NK-92 (cell line): Measurements from ENCODE around the gene SHC1.

Source experiments
- DNase-seq: peaks from one replicate; lab custom pipeline; 2025; ENCODE audit not compliant: unreplicated experiment; lab: John Stamatoyannopoulos, UW

SHC1 gene

DNA sequence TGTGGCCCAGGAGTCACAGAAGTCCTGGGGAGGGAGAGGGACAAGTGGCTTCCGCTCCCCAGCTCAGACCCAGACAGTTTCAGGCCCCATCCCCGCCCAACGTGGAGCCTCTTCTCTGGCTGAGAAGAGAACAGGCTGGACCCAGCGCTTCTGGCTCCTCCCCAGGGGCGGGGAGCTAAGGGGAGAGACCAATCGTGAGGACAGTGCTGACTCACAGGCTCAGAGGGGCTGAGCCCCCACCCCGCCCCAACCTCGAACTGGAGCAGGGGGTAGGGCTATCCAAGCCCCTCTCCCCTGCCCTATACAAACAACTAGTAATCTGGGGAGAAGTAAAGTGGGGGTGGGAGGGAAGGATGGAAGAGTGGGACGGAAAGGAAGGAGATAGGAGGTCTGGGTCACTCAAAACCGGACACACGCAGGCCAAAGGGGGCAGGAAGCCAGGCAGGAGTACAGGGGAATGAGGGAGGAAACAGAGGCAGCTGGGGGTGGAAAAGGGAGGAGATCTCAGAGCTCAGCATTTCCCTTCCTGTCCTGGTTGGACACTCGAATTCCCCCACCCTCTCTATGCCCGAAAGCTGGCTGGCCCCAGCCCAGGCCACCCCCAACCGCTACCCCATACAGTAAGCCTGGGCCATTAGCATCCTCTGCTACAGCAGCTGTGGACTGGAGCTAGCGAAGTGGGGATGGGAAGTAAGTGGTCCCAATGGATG is at the start of gene SHC1:
Gene SHC1 (minus strand): TSS at position 117 of the 710 bp plus-strand sequence. CDS start 221 bp downstream, outside the sequence.
- no peak for DNase-seq

DNA sequence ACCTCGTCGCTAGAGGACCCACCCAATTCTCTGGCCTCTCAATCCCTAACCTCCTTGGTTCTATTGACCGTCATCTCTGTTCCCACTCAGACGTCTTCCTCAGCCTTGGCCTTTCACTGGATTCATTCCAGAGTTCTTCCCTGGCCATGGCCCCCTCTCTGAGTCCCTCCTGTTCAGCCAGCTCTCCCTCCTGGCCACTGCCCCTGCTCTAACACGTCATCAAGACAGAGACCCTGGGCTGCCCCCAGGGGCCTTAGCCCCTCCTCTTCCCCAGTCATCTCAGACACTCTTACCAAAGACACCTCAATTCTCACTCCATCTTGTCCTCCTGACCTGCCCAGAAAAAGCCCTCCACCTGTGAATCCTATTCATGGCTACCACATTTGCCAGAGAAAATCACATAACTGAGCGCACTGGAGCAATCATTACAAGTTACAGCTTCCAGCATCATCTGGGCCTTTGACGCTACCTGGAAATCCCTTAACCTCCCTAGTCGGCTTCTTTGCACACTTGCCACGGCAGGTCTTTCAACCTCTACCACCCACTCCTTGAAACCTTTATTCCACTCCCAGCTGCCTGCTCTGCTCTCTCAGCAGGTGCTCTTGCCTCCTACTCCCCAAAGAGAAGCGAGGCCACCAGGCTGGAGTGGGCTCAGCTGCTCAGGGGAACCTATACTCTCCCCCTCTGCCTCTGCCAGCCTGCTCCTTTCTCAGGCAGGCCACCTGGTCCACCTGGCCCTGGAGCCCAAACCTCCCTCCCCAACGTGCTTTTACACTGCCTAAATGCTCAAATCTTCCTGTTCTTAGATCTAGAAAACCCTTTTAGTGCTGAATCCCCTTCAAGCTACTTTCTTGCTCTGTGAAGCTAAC is 49.1 kb upstream of the SHC1 start:
- DNase-seq, result no peak

GRCh38 chr1:155018617-155019348 is 48.2 kb upstream of the SHC1 start:
- DNase-seq, result no peak

GRCh38 chr1:155017946-155018316 is 47.4 kb upstream of the SHC1 start:
- no peak for DNase-seq

DNA sequence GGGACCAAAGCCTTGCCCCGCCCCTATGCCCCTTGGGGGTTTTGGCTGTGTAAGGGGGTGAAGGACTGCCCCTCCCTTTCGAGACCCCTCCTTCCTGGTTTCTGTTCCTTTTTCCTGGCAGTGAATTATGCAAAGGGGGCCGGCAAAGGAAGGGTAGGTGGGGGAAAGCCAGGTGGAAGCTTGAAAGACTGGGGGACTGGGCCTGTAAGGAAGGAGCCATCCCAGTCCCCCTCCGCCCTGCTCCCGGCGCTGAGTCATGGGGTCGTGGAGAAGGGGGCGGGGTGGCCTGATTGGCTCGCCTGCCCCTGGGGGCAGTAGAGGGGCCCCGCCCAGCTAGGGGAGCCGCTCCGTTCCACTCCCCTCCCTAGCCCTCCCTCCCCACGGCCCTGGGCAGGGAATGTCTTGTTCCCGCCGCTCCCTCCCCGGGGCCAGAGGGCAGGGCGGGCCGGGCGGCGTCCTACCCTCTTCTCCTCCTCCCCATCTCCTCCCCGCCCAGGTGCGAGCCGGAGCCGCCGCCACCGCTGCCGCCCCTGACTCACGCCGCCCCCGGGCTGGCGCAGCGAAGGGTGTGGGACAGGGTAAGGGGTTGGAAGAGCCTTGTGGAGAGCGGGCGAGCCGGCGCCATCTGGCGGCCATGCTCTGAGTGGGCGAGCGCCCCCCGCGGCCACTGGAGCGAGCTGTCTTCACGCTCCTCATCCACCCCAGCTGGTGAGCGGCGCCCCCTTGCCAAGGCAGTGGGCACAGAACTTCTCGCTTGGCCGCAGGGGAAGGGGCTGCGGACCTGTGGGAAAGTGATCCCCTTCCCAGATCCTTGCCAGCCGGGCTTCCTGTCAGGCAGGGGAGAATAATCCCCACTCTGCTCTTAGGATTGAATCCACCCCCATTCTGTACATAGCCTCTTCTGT is 46.7 kb upstream of the SHC1 start:
- no peak for DNase-seq

- DNase-seq, result no peak
These were observed 45.8 kb upstream of the SHC1 start for GRCh38 chr1:155016231-155016831.

GRCh38 chr1:155015527-155016230 is 45.1 kb upstream of the SHC1 start:
- DNase-seq, result no peak

- no peak for DNase-seq
These were observed 44.4 kb upstream of the SHC1 start for GRCh38 chr1:155014709-155015508.

- no peak for DNase-seq
These were observed 43.1 kb upstream of the SHC1 start for GRCh38 chr1:155013632-155014031.

GRCh38 chr1:155012776-155013602 is 42.4 kb upstream of the SHC1 start:
- no peak for DNase-seq

GRCh38 chr1:155012026-155012546 is 41.5 kb upstream of the SHC1 start:
- DNase-seq, result no peak

DNA sequence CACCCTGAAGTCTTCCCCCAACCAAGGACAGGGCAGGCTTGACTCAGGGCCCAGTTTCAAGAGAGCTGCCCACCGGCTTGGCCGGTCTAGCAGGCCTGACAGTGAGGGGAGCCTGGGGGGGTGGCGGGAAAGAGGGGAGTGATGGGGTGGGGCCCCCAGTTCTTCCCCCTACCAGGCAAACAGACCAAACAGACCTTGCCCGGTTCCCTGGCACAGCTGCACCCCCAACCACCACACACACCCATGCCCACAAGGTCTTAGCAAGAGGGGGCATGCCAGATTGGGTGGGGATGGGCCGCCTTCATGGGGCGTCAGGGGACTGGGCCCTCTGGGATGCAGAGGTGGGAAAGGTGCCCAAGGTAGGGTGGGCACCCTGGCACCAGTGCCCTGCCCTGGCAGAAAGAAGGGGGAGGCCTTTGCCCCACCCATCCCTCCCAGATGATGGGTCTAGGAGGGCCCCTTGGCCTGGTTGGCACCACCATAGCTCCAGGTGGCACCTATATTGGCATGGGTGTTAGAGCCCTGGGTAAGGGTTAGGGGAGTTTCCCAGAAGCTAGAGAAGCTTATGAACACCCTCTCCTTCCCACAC is 41.0 kb upstream of the SHC1 start:
- DNase-seq, result no peak

DNA sequence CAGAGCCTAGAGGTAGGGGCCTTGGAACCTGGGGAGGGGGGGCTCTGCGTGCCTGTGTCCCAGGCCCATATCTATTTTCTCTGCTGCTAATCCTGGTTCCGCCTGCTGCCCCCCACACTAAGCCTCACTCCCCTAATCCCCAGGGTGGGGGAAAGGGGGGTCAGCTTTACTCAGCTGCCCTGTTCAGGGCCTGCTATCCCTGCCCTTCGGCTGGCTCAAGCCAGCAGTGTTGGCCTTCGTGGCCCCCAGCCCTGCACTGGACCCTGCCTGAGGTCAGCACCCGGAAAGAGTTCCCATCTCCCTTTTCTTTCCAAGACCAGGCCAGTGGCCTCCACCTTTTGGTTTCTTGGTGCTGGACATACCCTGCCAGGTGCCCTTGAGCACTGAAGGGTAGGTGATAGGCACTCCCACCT is 40.5 kb upstream of the SHC1 start:
- no peak for DNase-seq

DNA sequence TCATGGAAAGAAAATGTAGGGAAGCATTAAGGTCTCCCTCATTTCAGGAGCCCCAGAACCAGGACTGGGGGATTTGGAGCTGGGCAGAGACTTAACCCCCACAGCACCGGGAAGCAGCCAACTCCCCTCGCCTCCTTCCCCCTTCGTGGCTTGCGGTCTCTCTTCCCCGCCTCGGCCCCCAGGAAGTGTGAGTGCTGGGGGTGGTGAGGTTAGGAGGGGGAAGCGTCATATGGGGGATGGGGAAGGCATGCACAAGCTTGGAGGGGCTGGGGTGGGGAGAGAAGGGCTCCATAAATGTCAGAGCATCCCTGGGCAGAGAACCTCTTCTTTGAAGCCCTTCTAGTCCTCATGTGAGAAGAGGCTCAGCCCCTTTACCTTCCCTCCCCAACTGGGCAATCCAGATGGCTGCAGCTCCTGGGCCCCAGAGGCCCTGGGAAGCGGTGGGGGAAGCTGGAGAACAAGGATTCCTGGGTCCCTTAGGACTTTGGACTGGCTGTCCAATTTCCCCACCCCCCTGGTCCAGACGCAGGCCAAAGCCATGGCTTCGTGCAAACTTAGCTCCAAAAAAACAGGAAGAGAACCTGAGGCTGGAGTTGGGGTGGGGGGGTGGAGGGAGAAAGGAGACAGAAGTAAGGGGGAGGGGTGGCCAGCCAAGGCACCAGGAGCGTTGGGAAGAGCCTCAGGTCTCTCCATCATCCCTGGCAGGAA is 39.8 kb upstream of the SHC1 start:
- DNase-seq, result no peak

DNA sequence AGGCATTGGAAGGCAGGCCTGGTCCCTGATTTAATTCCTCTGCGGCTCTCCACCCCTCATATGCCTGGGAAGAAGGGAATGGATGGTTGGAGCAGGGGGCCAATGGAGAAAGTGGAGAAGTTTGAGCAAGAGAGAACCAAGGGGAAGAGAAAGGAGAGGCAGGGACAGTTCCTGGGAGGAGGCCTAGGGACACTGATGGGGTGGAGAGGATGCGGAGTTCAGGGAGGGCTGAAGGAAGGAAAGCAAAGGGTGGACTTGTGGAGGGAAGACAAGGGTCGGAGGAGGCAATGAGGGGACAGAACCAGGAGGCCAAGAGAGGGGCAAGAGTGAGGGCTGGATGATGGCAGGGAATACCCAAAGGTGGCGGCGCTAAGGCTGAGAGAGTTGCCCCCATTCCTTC is 39.2 kb upstream of the SHC1 start:
- DNase-seq, result no peak

GRCh38 chr1:155009221-155009711 is 38.7 kb upstream of the SHC1 start:
- no peak for DNase-seq
